ENCODE results near the gene SMG1.

SMG1 gene

DNA sequence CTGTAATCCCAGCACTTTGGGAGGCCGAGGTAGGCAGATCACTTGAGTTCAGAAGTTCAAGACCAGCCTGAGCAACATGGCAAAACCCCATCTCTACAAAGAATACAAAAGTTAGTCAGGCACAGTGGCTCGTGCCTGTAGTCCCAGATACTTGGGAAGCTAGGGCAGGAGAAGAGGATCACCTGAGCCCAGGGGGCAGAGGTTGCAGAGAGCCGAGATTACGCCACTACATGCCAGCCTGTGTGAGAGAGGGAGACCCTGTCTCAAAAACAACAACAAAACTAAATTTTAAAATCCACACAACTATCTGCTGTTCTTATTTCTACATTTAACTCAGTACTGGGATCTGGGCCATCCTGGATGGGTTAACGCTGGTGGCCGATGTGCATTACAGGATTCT, 83.6 kb downstream of the SMG1 start:
- DNase-seq = no peak

DNA sequence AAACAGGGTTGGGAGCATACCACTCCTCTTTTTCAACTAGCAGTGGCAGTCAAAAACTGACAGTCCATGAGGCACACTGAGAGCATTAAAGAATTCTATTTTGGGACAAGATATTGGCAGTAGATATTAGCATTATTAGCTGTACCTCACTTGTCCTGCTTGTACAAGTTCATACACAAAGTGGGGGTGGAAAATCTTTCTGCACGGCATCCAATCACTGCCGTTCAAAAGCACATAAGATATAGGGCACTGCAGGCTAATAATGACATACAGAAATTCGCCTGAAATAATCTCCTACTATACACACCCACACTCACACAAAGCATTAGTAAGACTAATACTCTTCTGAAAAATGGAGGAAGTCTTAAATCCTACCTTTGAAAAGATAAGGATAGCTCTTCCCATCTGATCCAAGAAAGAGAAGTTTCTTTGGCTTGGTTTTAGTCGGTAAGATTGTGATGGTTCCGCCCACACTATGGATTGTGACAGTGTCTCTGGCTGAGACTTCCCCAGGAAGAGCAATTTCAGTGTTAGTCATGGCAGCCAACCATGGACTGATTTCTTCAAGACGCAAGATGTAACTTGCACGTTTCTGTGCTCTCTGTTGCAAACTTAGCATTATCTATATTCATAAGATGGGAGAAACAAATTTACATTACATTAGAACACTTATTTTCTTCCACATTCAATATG, 84.2 kb downstream of the SMG1 start:
- no peak for DNase-seq

DNA sequence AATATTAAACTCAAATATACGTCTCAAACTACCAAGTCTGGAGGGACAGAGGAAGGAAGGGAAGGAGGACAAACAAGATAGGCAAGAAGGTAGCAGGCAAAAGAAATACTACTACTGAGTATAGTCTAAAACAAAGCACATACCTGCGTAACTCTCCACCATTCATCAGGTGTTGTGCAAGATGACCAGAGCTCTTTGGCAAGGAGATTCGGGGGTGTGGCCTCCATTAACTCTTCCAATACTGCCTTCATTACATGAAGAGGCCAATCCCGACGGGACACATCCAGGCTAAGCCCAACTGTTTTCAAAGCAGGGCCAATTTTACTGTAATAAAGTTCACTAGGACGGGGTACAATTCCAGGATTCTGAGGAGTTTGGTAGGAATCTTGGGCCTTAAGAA, 86.7 kb downstream of the SMG1 start:
- no peak for DNase-seq

DNA sequence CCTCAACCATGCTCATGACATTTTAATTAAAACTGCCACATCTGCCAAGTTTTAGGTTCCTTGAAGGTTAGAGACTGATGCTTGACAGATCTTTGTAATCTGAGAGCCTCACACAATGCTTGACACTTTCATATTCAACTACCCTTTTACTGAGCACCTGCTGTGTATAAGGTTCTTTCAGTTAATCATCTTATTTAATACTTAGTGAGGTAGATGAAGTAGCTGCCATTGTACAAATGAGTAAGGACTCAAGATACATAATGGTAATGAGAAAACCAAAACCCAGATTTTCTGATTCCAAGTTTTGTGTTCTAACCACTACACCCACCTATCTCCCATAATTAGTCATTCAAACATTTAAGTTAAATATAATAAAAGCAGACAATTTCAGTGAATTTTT, 89.5 kb downstream of the SMG1 start:
- DNase-seq = no peak

DNA sequence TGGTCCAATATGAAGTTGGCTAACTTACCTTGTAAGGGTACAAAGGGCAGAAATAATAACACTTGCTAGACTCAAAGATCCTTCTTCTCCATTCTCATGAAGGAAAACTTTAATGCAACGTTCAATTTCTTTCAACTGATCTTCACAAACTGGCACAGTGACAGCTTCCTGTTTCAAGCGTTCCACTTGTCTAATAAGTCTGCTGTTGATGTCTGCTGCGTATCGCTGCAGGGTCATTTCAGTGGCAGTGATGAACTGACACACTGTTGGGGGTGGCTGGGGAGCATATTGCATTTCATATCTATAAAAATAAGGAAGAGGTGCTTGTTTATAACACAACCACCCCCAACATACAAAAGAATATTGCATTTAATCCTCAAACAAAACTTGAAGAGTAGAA, 91.3 kb downstream of the SMG1 start:
- DNase-seq = no peak

DNA sequence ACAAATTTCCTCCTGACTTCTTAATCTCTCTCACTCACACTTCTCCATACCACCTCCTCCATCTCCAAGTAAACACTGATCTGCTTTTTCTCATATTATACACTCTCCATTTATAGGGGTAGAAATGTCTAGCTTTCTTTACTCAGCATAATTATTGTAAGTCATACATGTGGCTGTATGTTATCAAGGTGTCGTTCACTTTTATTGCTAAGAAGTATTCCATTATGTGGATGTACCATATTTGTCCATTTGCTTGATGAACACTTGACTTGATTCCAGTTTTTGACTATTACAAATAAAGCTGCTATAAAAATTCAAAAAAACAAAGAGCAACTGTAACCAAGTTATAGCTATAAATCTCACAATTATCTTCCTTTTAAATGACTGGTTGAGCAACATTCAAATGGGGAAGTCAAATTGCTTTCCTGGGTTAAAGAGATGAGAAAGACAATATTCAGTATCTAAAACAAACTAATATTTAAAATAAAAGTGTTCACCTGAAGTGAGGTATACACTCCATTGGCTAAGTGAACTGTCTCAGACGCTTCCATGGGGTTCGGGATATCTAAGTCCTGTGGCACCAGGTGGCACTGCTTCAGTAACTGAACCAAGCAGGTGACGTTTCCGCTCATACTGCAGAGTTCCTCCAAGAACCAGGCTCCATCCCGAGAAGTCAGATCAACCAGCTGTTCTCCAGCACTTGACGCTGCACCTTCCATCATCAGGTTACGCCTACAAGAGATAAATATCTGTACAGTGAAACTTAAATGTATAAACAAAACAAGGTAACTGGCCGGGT, 92.3 kb downstream of the SMG1 start:
- DNase-seq = no peak

DNA sequence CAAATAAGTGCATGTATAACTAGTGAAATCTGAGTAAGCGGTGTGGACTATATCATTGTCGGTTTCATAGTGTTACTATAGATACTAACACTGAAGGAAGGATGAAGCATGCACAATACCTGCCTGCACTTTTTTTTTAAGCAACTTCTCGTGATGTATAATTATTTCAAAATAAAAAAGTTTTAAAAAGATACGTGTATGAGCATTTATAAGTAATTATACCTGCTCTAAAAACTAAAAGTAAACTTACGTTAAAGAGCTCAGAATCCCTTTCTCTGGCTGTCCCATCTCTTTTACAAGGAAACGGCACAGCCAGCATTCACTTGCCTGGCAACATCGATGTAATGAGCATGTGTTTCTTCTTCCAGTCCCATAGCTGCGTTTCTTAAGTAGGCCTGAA, 93.6 kb downstream of the SMG1 start:
- no peak for DNase-seq

DNA sequence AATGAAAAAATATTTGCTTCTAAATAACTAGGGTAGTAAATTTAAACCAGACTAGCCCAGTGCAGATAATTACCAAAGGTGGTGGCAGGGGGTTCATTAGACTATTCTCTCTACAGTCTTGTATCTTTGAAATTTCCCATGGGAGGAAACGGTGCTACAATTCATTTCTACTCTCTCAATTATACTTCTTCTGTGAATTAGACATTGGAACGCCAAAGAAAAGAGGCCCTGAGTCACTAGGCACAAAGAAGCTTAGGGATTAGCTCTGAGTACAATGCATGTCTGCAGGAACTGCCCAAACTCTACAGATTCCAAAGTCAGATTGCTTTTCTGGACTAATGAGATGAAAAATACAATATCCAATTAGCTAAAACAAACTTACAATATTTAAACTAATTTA, 94.2 kb downstream of the SMG1 start:
- DNase-seq = no peak

DNA sequence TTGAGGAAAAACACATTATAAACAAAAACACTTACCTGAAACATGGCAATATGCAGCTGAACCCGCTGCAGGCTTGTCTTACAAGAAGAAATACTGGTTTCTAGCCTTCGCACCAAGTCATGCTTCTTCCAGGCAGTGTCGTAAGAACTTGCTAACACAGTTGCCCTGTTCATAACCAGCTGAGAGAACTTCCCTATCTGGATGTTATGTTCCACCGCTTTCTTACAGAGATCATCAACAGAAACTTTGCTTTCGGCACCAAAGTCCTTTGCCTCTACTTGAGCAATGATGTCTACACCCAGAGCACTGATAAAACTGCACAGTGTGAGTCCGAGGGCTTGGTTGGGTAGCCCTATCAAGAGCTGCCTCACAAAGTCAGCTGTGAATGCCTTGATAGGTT, 97.0 kb downstream of the SMG1 start:
- no peak for DNase-seq

DNA sequence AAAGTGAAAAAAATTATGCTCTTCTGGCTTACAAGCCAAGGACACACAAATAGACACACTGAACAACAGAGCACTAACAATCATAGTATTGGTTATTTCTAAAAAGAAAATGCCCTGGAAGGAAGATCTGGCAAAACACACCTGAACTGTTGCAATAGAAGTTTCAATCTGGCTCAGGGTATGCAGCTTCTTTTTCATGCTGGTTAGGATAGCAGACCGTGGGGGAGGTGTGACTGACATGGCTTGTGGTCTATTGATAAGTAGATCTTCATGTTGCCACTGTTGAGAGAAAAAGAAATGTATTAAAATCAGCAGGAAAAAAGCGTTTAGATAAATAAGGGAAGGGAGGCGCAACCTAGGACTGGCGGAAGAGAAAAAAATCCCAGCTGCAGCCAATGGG, 98.3 kb downstream of the SMG1 start:
- no peak for DNase-seq

DNA sequence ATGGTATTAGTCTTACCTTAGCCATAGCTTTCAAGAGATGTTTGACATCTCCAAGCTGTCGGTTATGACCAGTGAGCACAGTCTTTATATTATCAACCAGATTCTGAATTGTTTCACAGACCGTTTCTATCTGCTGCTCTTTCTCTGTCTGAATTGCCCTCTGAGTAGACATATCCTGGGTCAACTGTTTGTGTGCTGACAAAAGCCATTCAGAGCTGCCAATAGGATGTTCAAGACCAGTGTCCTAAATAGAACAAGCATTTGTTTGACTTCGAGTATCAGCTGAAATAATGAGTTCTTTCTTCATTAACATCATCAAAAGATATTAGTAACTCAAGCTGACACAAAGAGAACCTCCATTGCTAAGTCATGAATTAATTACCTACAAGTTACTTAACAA, 109.9 kb downstream of the SMG1 start:
- DNase-seq = no peak

DNA sequence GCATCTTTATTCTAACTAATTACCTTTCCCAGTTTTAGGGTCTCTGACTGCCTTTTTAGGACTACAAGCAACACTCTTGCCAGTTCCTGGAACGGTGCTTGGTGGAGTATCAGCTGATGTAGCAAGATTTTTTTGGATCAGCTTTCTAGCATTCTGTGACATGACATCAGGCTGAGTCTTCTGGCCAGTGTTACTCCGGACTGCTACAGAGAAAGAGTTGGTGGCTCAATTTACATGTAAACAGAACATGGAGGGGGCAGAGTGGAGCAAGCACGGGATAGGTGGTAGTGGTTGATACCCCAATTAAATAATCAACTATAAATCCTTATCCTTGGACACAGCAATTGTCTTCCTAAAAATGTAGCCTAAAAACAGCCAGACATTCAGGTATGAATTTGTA, 114.3 kb downstream of the SMG1 start:
- DNase-seq = no peak

DNA sequence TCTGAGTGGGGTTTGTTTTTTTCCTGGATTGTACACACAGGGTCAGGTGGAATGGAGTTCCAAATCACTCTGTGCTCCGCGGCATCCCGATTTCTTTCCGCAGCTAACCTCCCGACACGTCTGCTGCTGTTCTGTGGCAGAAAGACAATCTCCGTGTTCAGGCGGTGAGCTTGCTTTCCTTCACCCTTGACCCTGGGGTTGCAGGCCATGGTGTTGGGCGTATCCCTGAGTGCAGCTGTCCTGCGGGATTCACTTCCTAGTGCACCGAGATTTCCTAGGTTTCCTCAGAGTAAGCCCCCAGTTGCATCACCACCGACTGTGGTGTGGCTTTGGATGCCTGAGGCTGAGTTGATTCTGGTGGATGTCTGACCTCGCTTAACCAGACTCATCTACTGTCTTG, 117.0 kb downstream of the SMG1 start:
- no peak for DNase-seq

DNA sequence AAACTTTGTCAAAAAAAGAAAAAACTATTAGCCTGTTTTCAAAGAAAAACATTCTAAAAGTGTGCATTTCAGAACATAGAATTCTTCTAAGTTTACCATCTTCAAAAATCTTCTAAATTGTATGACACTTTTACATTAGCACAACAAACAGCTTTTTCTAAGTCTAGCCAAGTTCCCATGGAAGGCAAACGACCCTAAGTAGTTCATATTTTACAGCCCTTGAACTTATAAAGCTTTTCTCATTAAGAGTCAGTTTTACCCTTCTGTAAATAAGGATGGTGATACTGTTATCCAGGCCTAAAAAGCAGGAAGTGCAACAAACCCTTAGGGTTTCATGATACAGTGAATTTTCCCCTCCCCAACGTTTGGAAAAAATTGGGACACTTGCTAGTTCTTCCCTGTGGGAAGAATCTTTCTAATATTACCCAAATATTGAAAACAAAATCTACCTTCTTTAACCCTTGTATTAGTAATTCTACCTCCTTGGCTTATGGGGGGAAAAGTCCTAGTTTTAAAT, 120.9 kb downstream of the SMG1 start:
- DNase-seq = no peak

DNA sequence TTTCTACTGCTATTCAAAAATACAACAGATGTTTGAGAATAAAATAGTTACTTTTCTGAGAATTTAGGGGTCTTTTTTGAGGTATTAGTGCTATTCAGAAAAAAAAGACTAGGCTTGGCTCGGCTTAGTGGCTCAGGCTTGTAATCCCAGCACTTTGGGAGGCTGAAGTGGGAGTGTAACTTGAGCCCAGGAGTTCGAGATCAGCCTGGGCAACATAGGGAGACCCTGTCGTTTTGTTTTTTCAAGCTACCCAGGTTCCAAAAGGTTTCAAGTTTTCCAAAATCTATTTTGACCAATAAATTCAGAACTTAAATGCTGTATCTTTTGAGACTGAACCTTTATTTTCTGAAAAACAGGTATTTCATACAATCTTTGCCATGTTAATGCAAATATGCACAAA, 121.7 kb downstream of the SMG1 start:
- DNase-seq = no peak

DNA sequence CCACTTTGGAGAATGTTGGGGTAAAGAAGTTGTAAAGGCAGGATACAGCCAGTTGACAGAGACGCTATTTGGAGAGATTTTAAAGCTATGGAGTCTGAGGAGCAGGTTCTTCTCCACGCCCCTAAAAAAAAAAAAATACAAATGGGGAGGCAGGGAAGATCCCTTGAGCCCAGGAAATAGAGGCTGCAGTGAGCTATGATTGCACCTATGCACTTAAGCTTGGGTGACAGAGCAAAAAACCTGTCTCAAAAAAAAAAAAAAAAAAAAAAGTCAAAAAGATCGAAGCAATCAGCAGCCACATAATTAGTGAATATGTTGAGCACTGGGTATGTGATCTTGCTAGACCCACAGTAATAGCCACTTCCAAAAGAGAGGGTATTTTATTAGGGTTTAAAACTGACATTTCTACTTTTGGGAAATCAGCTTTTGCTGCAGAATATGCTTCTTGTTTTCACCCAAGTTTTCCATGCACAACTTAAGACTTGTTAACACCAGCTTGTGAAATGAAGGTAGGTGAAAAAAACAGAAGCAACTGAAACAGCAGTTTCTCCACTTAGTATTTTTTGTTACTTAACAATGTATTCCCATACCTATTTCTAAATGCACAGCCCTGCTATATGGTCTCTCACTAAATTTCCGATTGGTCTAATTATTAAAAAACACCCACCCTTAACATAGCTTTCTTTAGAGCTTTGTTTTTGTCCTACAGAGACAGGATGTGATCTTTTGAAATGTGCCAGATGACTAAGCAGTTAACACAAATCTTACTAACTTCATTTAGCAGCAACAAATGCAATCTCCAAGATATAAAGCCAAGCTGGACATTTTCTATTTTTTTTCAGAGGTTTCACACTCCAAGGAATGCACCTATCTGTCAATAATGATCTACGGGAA, 122.4 kb downstream of the SMG1 start:
- DNase-seq = no peak

DNA sequence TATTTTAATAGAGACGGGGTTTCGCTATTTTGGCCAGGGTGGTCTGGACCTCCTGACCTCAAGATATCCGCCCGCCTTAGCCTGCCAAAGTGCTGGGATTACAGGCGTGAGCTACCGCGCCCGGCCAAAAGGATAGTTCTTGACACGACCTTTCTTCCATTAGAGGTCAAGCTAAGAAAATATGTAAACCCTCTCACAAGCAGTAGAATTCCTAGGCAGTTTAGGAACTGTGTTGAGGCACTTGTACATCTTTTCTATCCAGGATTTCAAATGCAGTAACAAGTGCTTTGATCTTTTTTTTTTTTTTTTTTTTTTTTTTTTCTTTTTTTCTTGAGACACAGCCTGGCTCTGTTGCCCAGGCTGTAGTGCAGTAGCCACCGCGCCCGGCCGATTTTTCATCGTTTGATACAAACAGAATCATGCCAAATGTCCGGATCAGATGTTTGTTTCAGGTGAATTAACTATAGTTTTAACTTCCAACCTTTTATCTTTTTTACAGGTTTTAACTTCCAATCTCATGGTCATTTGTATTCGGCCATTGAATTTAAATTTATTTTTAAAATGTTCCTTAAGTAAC, 123.4 kb downstream of the SMG1 start:
- DNase-seq = no peak

DNA sequence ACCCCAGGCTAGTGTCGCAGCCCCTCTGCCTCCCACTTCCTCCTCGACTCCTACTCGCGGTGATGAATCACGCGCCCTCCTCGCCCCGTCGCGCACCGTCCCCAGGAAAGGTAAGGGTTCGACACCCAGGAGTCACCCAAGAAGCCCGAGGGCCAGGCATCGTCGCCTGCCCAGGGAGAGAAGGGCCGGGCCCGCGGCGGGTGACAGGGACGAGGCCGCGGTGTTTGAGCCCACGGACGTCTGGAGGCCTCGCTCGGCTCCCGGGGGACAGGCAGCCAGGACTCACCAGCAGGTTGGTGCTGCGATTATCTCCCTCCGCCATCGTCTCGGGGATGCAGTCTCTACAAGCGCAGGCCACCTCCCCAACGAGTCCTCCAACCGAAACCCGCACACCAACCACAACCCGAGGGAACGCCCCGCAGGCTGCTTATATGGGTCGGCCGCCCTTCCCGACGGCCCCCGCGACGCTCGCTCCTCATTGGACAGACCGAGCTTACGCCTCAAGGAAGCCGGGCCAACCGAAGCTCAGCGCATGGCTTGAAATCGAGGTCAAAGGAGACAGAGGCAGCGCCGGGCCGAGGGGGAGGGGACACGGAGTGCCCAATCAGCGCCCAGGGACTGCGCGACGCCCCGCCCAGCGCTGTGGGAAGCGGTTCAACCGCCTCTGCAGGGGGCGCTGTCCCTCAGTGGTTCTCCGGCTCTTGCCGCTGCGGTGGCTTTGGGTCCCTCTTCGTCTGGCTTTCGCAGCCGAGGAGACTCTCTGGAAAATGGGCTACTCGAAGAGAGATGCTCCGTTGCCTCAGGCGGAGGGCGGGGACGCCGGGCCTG, 124.8 kb downstream of the SMG1 start, which contains the start of gene ARL6IP1:
ARL6IP1 (minus strand) TSS at position 405 of the 828 bp plus-strand sequence; CDS start at position 322, 83 bp downstream.
- DNase-seq = peak; percentile 97

DNA sequence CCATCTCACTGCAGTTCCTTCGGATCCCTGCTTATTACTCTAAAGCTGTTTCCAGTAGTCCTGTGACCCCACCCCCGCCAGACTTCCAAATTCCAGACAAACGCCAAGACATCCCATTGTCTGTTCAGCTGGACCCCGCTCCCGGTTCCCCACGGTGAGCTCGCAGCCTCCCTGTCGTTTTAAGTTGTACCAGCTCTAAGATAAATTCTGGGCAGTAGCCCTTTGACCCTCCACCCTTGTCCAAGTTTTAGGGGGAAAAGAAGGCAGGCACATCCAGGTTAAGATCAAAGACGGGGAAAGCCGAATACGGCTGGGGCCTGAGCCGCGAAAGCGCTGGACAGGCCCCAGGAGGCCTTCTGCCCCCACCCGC, 125.4 kb downstream of the SMG1 start:
- no peak for DNase-seq

DNA sequence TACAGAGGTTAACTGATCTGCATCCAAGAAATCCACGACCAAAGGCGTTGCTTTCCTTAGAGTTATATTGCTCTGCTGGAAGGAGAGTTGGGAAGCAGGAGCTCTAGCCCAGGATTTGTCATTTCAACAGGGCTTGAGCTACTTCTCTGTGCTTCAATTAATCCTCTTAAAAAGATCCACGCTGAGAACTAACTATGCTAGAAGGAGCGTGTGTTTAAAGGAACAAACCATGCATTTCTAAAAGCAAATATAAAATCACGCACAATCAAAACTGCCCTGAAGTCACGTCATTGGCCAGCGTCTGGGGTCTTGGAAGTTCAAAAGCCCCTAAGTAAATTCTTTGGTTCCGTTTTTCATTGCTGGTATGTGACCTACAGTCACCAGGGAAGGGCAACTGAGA, 125.9 kb downstream of the SMG1 start:
- no peak for DNase-seq

DNA sequence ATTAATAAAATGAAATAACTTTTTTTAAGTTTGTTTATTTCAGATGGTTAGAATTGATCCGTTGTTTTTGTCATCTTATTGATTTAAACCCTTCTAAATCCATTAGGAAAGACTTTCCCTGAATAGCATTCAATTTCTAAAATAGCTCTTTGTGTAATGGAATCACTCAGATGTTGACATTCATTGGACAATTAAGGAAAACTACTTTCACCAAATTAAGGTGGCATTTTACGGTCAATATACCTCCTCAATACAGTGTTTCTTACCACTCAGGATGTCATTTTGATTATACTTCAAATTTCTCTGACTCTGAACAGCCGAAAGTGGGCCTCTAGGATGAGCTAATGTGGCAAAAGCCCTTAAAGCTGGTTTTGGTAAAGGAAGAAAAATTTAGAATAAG, 126.7 kb downstream of the SMG1 start:
- no peak for DNase-seq

DNA sequence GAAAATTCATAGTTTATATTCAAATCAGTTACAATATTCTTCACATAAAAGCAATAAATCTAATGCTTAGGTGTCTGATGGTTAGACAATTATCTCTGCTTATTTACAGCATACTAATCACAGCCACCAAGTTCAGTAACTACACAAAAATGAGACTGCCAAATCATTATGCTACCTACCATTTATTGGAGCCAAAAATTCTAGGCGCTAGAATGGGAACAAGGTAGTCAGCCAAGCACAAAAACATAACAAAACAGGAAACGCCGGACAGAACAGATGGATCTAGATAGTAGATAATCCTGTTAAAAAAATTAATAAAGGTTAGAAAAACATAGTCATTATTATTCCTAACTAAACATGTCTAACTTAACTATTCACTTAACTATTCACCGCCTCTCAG, 128.5 kb downstream of the SMG1 start:
- DNase-seq = no peak
